ENCODE measurements around the gene SPI1.

Gene SPI1

GRCh38 chr11:47406896-47407745 is 28.8 kb upstream of the SPI1 start:
- DNase-seq = no peak

- no peak for DNase-seq
These were observed 25.2 kb upstream of the SPI1 start for GRCh38 chr11:47403571-47403970.

- no peak for DNase-seq
These were observed 24.8 kb upstream of the SPI1 start for GRCh38 chr11:47403135-47403534.

- DNase-seq = no peak
These were observed 22.5 kb upstream of the SPI1 start for GRCh38 chr11:47400768-47401279.

- DNase-seq = no peak
These were observed 21.8 kb upstream of the SPI1 start for GRCh38 chr11:47399860-47400767.

GRCh38 chr11:47398551-47398950 is 20.2 kb upstream of the SPI1 start:
- no peak for DNase-seq

- no peak for DNase-seq
These were observed 19.7 kb upstream of the SPI1 start for GRCh38 chr11:47398011-47398410.

GRCh38 chr11:47396049-47396320 is 17.6 kb upstream of the SPI1 start:
- no peak for DNase-seq

- no peak for DNase-seq
These were observed 17.1 kb upstream of the SPI1 start for GRCh38 chr11:47395223-47396048.

- peak; percentile 35 to 46 for DNase-seq
These were observed 16.2 kb upstream of the SPI1 start for GRCh38 chr11:47394322-47395222.

GRCh38 chr11:47394050-47394321 is 15.6 kb upstream of the SPI1 start:
- no peak for DNase-seq

- DNase-seq = no peak
These were observed 15.1 kb upstream of the SPI1 start for GRCh38 chr11:47393163-47394049.

- DNase-seq = no peak
These were observed 14.3 kb upstream of the SPI1 start for GRCh38 chr11:47392546-47393162.

GRCh38 chr11:47391711-47392432 is 13.5 kb upstream of the SPI1 start:
- DNase-seq = no peak

- no peak for DNase-seq
These were observed 12.8 kb upstream of the SPI1 start for GRCh38 chr11:47391077-47391583.

- no peak for DNase-seq
These were observed 12.0 kb upstream of the SPI1 start for GRCh38 chr11:47390422-47390760.

GRCh38 chr11:47389577-47390421 is 11.5 kb upstream of the SPI1 start:
- DNase-seq = no peak

- no peak for DNase-seq
These were observed 10.6 kb upstream of the SPI1 start for GRCh38 chr11:47388697-47389576.
